RCC 7860 (cell line): Measurements from ENCODE around the gene PPARD.
"Not testable (repeated sequence)": the region's sequence is repeated elsewhere in the genome, so short reads cannot be mapped to it uniquely, and the experiment has no call there.

Experiments
- DNase-seq: peaks from one replicate; pipeline ENCODE4 v3.0.0-alpha.2; 2015; ENCODE audit warnings: low spot score
- FAIRE-seq: peaks from 2 replicates; lab custom pipeline; 2012; peaks lifted over from hg19 to GRCh38; lab: Jason Lieb, UNC

PPARD gene

GRCh38 chr6:35403544-35404442, 61.4 kb downstream of the PPARD start:
- FAIRE-seq: no peak
- DNase-seq: no peak

GRCh38 chr6:35406711-35407485, 64.5 kb downstream of the PPARD start:
- DNase-seq: no peak
- no peak for FAIRE-seq

DNA sequence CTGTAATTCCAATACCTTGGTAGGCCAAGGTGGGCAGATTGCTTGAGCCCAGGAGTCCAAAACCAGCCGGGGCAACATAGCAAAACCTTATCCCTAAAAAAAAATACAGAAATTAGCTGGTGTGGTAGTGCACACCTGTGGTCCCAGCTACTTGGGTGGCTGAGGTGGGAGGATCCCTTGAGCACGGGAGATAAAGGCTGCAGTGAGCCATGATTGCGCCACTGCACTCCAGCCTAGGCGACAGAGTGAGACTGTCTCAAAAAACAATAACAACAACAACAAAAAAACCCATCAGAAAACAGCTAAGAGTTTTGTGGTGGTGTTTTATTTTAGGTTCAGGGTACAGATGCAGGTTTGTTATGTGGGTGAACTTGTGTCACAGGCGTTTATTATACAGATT, 66.9 kb downstream of the PPARD start:
- DNase-seq (no peak), FAIRE-seq (no peak)

GRCh38 chr6:35410131-35410530, 67.8 kb downstream of the PPARD start:
- DNase-seq: peak; percentile 44
- FAIRE-seq: peak; percentile 57

DNA sequence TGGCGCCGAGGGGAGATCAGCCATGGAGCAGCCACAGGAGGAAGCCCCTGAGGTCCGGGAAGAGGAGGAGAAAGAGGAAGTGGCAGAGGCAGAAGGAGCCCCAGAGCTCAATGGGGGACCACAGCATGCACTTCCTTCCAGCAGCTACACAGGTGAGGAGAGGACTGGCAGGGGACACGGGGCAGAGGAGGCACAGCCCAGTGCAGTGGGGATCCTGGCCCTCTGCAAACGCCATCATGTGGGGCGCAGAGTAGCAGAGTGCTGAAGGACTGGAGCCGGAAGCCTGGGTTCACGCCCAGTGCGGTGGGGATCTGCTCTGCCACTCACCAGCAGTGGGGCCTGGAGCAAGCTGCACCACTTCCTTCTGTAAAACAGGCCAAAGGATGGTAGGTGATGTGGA, 68.7 kb downstream of the PPARD start:
- no peak for DNase-seq
- no peak for FAIRE-seq

- DNase-seq (no peak), FAIRE-seq (no peak)
Measured at GRCh38 chr6:35412102-35412501, 69.7 kb downstream of the PPARD start.

DNA sequence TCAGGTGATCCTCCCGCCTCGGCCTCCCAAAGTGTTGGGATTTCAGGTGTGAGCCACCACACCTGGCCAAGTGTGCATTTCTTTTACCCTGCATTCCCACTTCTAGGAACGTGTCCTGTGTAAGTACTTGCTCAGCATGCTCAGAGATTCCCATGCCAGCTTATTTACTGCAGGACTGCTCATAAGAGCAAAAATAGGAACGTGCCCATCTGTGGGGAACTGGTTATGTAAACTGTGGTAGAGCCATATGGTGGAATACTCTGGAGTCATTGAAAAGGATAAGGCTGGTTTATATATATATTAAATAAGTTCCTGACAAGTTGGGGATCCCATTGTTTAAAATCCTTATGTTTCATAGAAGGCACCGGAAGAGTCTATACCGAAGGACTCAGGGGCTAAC, 71.6 kb downstream of the PPARD start:
- FAIRE-seq (no peak), DNase-seq (no peak)

GRCh38 chr6:35415065-35415891, 72.9 kb downstream of the PPARD start:
- DNase-seq: peak; percentile 20
- no peak for FAIRE-seq

- DNase-seq: no peak
- FAIRE-seq: no peak
Measured at GRCh38 chr6:35417979-35418661, 75.8 kb downstream of the PPARD start.

GRCh38 chr6:35419417-35419816, 77.1 kb downstream of the PPARD start:
- no peak for FAIRE-seq
- no peak for DNase-seq

DNA sequence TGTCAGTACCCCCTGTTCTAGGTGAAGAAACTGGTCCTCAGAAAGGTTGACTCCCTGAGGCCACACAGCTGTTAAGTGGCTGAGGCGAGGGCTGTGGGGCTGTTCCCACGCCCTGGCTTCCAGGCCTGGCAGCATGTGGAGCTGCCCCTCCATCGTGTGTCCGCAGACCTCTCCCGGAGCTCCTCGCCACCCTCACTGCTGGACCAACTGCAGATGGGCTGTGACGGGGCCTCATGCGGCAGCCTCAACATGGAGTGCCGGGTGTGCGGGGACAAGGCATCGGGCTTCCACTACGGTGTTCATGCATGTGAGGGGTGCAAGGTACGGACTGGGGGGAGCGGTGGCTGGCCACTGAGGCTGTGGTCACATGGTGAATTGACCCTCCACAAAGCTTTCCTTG, 77.6 kb downstream of the PPARD start:
- FAIRE-seq: no peak
- no peak for DNase-seq

DNA sequence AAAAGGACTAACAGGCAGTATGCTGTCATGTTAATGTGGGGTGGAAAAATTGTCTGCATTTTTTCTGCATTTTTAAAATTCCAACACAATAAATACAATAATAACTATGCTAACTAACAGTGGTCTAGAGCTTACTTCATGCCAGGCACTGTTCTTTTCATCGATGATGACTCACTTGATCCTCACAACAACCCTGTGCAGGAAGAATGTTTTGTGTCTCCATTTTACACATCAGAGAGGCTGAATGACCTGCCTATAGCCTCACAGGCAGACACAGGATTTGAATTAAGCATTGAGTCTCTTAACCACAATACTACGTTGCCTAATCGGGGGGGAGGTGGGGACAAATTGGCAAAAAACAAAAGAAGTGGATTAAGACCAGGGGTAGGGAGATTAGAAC, 82.9 kb downstream of the PPARD start:
- no peak for FAIRE-seq

DNA sequence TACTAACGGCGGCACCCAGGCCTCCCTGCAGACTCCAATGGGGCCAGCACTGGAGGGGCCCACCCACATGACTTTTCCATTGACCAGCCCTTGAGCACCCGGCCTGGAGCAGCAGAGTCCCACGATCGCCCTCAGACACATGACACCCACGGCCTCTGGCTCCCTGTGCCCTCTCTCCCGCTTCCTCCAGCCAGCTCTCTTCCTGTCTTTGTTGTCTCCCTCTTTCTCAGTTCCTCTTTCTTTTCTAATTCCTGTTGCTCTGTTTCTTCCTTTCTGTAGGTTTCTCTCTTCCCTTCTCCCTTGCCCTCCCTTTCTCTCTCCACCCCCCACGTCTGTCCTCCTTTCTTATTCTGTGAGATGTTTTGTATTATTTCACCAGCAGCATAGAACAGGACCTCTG, 83.7 kb downstream of the PPARD start:
- no peak for FAIRE-seq
- DNase-seq: no peak

More for the DNA sequence above, 82.9 kb downstream of the PPARD start:
- DNase-seq: peak; percentile 25

- FAIRE-seq: no peak
Measured at GRCh38 chr6:35427435-35427834, 85.1 kb downstream of the PPARD start.

GRCh38 chr6:35427851-35428321, 85.5 kb downstream of the PPARD start:
- no peak for FAIRE-seq
- DNase-seq: no peak

More at GRCh38 chr6:35427435-35427834, 85.1 kb downstream of the PPARD start:
- no peak for DNase-seq

- DNase-seq (no peak), FAIRE-seq (no peak)
Measured at GRCh38 chr6:35428421-35429149, 86.2 kb downstream of the PPARD start.

- FAIRE-seq (no peak), DNase-seq (no peak)
Measured at GRCh38 chr6:35429463-35429862, 87.1 kb downstream of the PPARD start.

- FAIRE-seq (no peak), DNase-seq (no peak)
Measured at GRCh38 chr6:35432291-35432690, 89.9 kb downstream of the PPARD start.

DNA sequence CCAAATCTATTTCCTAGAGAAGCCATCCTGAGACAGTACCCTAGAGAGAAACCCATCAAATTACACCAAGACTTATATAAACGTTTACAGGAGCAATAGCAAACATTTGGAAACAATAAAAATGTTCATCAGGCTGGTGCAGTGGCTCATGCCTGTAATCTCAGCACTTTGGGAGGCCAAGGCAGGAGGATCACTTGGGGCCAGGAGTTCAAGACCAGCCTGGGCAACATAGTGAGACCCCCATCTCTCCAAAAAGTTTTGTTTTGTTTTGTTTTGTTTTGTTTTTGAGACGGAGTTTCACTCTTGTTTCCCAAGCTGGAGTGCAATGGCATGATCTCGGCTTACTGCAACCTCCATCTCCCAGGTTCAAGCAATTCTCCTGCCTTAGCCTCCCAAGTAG, 90.3 kb downstream of the PPARD start:
- not testable (repeated sequence) for FAIRE-seq, DNase-seq
